ENCODE measurements around the gene PDE4D.
A peak's percentile ranks its signal among the peaks of the same experiment; 100 is the strongest.
"Not testable (repeated sequence)": the region's sequence is repeated elsewhere in the genome, so short reads cannot be mapped to it uniquely, and the experiment has no call there.

The PDE4D gene

GRCh38 chr5:59317023-59317773 is 576.3 kb downstream of the PDE4D start:
- FAIRE-seq = no peak

DNA sequence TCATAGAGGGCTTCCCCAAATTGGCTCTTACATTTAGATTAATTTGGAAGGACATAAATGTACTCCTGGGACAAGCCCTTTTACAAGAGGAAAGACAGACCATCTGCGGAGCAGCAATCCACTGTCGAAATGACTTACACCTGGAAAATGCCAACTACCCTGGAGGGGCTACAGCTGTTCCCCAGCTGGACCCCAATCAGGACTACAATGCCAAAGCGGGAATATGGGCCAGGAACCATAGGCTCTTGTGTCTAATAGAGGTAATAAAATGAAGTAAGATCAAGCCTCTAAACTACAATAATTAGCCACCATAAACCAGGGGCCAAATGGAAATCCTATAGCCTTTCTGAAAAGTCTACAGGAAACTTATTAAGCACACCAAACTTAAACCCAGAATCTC is 581.3 kb downstream of the PDE4D start:
- FAIRE-seq = no peak

DNA sequence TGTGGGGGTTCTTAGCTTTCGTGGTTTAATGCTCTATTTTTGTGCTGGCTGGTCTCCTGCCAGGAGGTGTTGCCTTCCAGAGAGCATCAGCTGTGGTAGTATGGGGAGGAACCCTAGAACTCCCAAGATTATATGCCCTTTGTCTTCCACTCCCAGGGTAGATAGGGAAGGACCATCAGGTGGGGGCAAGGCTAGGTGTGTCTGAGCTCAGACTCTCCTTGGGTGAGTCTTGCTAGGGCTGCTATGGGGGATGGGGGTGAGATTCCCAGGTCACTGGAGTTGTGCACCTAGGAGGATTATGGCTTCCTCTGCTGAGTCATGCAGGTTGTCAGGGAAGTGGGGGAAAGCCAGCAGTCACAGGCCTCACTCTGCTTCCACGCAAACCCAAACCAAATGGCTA is 584.8 kb downstream of the PDE4D start:
- not testable (repeated sequence) for FAIRE-seq

DNA sequence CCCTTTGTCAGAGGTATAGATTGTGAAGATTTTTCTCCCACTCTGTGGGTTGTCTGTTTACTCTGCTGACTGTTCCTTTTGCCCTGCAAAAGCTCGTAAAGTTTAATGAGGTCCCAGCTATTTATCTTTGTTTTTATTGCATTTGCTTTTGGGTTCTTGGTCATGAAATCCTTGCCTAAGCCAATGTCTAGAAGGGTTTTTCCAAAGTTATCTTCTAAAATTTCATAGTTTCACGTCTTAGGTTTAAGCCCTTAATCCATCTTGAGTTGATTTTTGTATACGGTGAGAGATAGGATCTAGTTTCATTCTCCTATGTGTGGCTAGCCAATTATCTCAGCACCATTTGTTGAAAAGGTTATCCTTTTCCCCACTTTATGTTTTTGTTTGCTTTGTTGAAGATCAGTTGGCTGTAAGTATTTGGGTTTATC is 590.2 kb downstream of the PDE4D start:
- FAIRE-seq = not testable (repeated sequence)

GRCh38 chr5:59302509-59302908 is 591.0 kb downstream of the PDE4D start:
- not testable (repeated sequence) for FAIRE-seq

- no peak for FAIRE-seq
Observed at GRCh38 chr5:59301727-59302126, 591.8 kb downstream of the PDE4D start.

GRCh38 chr5:59300930-59301329 is 592.6 kb downstream of the PDE4D start:
- no peak for FAIRE-seq

GRCh38 chr5:59299006-59299405 is 594.5 kb downstream of the PDE4D start:
- no peak for FAIRE-seq

DNA sequence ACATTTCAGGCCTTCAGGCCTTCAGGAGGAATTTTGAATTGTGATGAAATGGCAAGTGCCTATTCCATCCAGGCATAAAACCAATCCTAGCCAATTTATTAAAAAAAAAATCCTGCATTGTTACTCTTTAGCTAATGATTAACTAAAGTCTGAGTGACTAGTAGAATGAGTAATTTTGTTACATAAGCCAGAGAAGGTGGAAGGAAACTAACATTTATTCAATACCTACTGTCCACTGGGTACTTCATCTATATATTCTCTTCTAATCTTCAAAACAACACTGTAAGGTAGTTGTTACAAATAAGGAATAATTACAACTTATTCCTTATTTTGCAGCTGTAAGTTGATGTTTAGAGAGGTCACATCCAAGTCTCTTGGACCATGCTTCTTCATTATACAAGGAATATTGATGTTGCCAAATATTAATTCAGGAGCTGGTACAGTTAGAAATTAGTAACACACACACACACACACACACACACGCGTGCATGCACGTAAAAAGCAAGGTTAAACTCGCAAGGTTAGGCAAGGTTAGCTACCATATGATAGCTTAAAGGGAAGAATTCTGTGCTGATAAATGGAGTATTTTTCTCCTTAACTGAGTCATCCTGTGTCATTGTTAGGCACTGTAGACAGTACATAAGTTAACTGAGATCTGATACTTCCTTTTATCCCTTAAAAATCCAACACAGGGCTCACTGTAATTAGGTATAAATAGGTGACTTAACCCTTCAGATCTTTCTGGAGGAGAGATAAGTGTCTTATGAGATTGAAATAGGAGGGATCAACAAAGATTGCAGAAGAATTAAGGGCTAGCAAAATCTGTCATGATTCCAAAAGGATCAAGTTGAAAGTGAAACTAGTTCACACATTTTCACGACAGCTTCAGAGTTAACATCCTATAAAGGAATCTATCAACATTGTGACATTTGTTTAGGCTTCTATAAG is 596.9 kb downstream of the PDE4D start:
- FAIRE-seq = no peak

GRCh38 chr5:59293700-59294099 is 599.8 kb downstream of the PDE4D start:
- no peak for FAIRE-seq

DNA sequence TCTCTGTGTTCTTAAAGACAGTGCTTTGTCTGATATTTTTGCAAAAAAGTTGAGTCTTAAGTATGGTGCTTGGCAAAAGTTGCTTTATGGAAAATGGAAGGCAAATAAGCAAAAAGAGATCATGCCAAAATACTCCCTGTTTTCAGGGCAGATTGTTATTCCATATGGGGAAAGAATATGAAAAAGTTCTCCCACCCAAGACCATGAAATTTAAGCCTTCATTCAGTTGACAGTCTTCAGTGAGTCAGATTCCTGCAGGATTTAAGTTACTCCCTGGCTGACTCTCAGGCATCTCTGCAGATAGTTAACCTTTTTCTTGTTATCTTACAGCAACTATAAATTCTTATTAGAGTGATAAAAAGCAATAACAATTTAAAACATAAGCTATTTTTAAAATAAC is 601.6 kb downstream of the PDE4D start:
- FAIRE-seq = no peak

DNA sequence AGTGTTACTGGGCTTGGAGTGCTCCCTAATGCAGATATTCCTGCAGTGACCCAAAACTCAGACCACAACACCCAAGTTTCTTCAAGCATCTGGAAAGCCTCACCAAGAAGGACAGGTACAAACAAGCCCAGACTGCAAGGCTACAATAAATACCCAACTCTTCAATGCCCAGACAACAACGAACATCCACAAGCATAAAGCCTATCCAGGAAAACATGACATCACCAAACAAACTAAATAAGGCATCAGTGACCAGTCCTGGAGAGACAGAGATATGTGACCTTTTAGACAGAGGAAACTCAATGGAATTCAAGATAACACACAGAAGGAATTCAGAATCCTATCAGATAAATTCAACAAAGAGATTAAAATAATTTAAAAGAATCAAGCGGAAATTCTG is 605.6 kb downstream of the PDE4D start:
- no peak for FAIRE-seq

DNA sequence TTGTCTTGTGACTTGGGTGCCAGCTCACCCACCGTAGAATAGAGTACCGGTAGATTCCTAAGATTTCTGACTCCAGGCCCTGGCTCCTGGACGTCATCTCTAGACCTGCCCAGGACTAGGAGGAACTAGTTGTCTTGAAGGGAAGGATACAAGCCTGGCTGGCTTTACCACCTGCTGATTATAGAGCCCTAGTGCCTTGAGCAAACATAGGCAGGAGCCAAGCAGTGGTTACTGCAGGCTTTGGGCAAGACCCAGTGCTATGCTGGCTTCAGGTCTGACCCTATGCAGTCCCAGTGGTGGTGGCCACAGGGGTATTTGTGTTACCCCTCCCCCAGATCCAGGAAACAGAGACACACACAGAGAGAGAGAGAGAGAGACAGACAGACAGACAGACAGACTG is 606.2 kb downstream of the PDE4D start:
- no peak for FAIRE-seq

DNA sequence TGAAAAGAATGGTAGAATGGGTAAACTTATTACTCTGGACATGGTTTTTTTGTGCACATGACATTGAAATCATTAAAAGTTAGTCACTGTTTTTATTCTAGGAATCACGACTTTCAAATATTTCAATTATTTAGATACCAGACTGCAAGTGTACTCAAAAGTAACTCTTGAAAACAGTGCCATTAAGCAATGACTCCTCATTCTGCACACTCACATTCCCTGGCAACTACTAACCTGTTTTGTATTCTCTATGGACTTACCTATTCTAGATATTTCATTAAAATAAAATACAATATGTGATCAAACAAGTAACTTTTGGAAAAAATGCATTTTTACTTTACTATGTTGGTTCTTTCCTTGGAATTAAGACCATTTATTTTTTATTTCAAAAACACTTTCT is 607.0 kb downstream of the PDE4D start:
- no peak for FAIRE-seq

DNA sequence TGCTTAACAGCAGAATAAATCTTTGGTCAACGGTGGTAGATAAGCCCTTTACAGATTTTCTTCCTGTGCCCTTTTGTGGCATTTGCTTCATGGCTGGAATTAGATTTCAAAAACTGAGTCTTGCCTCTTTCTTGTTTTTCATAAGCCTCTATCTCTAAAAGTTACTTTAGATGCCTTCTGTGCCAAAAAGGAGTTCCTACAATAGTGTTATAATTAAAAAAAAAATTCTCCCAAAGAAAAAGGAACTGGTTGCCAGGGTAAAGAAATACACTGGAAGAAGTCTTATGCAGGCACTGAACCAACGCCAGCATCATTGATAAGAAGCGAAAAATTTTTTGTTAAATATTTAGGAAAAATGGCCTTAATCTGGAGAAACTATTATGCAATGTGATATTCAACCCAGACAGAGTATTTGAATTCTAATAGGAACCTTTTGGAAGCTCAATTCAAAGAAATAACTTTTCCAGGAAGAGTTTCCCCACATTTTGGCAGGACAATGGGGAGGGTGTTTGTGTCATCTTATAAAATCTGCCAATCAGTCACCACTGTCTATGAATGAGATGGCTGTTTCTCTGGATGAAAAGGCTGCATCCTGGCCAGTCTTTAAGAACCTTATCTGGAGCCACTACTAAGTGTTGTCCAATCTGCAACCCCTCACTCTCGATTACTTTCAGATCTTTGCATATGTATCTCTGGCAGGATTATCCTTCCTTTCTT is 608.1 kb downstream of the PDE4D start:
- no peak for FAIRE-seq

- no peak for FAIRE-seq
Observed at GRCh38 chr5:59282726-59283125, 610.8 kb downstream of the PDE4D start.

- FAIRE-seq = no peak
Observed at GRCh38 chr5:59279979-59280378, 613.5 kb downstream of the PDE4D start.

DNA sequence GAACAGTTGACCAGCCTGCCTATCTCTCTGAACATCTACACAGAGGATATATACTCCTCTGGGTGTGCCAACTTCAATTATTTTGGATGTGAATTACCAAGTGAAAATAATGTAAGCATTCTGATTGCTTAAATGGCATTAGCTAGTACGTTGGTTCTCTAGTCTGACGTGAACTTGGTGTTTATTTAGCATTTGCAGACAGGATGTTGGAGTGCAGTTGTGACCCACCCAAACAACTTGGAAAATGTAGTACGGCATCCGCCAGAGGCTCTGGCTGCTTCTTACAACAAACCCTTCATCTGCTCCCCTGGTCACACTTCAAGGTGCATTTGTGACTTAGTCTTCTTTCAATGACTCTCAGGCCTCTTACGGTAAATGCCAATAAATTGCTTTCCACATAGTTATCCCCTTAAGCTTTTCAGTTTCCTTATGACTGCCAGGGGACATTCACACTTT is 616.6 kb downstream of the PDE4D start:
- FAIRE-seq = no peak

- FAIRE-seq = no peak
Observed at GRCh38 chr5:59276325-59276675, 617.2 kb downstream of the PDE4D start.

DNA sequence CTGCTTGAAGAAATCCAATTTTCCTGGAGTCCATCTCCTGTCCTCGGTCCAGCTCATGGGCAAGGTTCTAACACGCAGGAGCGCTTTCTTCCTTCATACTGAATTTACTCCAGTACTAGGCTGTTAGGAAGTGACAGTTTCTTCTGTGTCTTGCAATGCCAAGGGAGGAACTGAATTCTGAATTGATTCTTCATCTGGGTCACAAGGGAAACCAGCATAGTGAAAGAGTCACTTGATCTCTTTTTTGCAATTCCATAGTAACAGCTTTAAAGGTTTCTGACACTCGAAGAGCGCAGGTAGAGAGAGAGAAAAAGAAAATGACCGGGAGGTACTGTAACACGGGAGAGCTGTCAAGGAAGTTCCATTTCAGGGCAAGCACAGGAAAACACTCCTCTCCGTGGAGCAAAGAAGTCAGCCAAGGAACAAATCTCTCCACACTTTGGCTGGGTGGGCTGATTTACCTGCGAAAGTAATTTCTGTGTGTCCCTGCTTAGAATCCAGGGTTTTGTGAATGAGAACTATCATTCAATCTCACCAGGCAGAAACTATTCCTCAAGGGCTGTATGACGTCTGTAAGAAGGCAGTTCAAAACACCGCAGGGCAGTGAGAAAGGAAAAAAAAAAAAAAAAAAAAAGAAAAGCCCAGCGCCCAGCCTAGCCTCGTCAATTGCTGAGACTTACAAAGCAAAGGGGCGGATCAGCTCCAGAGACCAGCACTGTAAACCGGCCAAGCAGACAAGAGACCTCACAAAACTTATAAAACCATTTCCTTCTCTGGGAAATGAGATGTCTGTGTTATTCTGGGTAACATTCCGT is 617.8 kb downstream of the PDE4D start:
- peak; percentile 84 for FAIRE-seq

DNA sequence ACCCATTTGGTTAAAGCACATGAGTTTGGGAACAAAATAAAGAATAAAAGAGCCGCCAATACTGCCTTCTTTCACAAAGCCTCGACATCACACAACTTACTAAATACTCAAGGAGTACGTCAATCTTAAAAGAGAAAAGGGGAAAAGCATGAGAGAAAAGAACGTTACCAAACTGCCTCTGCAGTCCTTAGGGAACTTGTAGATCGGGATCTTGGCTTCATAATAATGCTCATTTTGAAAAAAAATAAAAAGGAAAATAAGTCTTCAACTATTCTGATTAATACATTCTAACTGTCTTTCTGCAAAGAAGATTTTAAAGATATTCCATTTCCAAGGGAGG is 618.4 kb downstream of the PDE4D start:
- FAIRE-seq = no peak

DNA sequence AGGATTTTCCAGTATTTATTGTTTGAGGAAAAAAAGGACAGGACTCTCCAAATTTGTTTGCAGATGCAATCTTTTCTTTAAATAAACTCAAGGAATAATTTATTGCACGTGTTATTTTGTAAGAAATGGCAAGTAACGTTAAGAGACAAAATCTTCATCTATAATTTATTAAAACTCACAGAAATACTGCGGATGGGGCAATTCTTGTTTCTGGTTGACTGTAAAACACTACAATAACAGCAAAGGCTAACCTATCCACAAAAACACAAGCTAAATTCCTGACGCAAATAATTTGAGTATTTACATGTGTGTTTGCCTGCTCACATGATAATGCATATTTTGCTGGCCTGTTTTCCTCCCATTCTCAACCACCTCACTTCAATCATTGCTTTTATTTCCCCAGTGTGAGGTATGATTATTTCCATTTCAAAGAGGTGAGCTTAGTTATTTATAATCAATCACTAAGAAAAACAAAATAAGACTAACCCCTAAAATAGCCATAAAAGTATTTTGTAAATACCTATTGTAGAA is 619.4 kb downstream of the PDE4D start:
- no peak for FAIRE-seq

Measured in TTC549 (cell line).